ENCODE results near the gene NAA38. TPM values are rescaled to one million over a fixed set of nuclear protein-coding genes. Genes with fewer than 3 reads are reported as not detected.
"Not testable (repeated sequence)": the region's sequence is repeated elsewhere in the genome, so short reads cannot be mapped to it uniquely, and the experiment has no call there.

The NAA38 gene
- polyA plus RNA-seq, 1 donor, result 54.2 TPM

DNA sequence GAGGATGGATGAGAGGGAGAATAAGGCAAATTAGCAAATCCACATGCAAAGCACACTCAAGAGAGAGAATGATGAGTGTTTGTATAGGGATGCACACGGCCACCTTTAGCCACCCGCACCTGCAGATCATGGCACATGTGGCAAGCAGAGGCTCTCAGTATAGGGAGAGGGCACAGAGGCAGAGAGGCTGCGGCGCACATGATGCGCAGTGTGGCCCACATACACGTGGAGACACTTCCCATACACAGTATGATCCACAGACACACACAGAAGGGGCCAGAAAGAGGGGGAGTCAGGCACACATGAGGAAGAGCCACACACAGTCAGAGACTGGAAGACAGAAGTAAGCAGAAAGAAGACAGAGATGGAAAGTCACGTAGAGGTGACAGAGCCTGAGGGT lies 24.7 kb upstream of the NAA38 start:
- DNase-seq (ENCODE audit: low read depth), result no peak

- no peak for DNase-seq (ENCODE audit: low read depth)
Observed at GRCh38 chr17:7881276-7882054, 24.1 kb upstream of the NAA38 start.

GRCh38 chr17:7880076-7880868 lies 22.9 kb upstream of the NAA38 start:
- no peak for DNase-seq (ENCODE audit: low read depth)

GRCh38 chr17:7878234-7878633 lies 20.9 kb upstream of the NAA38 start:
- DNase-seq (ENCODE audit: low read depth), result no peak

DNA sequence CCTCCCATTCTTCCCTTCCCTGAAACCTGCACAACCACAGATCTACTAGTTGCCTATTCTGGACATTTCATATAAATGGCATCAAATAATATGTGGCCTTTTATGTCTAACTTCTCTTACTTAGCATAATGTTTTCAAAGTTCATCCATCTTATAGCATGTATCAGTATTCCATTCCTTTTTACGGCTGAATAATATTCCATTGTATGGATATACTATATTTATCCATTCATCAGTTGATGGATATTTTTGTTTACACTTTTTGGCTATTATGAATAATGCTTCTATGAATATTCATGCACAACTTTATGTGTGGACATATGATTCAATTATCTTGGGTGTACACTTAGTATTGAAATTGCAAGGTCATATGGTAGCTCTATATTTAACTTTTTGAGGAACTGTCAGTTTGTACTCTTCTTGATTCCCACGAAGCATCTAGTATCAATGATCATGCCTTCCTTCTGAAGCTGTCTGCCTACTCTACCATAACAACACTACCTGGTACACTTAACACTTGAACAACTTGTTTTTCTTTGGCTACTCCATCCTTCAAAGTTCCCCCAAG lies 18.5 kb upstream of the NAA38 start:
- no peak for DNase-seq (ENCODE audit: low read depth)

DNA sequence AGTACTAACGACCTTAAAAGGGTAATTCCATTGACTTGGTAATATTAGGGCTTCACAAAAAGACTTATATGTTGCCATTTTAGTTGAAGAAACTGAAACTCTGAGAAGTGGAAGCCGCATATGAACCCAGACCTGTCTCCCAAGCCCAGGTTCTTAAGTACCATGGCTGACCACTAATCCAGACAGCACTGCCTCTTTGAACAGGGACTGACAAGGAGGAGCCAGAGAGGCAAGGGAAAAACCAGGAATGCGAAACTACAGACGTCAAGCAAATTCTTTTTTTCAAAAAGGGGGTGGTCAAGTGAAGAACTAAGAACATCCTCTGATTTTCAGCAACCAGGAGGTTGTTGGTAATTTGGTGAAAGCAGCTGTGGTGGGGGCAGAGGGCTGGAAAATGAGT lies 15.7 kb upstream of the NAA38 start:
- no peak for DNase-seq (ENCODE audit: low read depth)

DNA sequence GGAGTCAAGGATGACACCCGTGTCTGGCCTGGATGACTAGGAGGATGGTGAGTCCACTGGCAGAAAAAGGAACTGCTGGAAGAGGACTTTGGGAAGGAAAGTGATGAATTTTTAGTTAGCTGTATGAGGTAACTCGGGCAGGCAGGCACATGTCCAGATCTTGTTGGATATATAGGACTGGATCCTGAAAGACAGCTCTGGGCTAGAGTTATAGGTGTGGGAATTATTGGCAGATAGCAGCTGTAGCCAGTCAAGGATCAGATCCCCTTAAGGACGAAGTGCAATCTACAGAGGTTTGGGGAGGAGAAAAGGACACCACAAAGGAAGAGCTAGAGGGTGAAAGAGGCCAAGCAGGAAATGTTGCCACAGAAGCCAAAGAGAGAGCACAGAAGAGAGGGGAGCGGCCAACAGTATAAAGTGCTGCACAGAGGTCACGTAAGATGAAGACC lies 10.5 kb upstream of the NAA38 start:
- DNase-seq (ENCODE audit: low read depth), result no peak

DNA sequence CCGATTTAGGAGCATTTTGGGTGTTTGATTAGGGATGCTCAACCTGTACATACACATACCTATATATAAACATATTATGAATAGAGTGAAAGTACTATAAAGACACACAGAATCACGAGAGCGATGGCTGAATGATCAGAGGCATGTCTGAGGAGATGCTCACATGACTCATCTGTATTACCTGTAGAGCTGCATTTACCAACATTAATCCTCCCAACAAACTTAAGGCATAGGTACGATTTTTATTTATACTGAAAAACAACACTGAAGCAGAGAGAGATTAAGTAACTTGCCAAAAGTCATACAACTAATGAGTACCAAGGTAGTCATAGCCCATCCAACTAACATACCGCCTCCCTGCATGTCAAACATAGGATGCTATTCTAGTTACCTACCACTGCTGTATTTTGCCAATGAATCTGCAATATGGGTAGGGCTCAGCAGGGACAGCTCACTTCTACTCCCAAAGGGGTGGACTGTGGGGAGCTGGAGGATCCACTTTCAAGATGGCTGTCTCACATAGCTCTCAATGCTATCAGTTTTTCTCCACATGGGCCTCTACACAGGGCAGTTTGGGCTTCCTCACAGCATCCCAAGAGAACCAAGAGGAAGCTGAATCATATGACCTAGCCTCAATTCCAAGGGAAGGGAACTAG lies 7.8 kb upstream of the NAA38 start:
- no peak for DNase-seq (ENCODE audit: low read depth)

DNA sequence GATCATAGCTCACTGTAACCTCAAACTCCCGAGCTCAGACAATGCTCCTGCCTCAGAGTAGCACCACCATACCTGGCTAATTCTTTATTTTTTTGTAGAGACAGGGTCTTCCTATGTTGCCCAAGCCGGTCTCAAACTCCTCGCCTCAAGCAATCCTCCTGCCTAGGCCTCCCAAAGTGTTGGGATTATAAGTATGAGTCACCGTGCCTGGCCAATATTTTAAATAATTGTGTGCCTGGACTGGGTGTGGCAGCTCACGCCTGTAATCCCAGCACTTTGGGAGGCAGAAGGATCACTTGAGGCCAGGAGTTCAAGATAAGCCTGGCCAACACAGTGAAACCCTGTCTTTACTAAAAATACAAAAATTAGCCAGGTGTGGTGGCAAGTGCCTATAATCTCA lies 7.0 kb upstream of the NAA38 start:
- DNase-seq (ENCODE audit: low read depth), result not testable (repeated sequence)

DNA sequence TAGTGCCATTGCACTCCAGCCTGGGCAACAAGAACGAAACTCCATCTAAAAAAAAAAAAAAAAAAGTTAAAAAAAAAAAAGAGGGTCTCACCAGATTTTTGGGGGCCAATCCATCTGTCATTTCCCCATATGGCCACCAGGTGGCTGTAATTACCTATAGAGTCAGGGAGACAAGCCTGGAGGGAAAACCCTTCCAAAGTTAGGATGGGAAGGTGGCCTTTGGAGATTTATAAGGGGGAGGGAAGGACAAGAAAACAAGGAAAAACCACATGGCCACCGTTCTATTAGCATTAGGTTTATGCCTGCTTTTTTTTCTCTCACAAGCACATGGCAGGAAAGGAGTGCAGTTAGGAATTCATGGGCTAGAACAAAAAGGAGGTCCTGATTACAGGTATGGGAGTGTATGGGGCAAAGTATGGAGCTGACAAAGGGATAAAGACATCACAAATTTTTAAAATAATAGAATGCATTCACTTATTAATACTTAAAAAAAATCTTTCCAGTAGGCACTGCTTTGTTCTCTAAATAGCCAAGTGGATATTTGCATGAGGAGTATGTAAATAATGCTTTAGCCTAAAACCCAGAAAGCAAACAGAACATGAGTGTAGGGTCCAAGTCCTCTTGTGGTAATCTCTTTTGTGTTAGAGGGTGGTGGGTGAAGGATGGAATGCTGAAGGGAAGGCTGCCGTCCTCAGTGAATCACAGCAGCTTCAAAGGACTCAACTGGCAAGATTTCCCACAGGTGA lies 5.5 kb upstream of the NAA38 start:
- DNase-seq (ENCODE audit: low read depth), result no peak

GRCh38 chr17:7859028-7859427 lies 1.7 kb upstream of the NAA38 start:
- DNase-seq (ENCODE audit: low read depth), result no peak

DNA sequence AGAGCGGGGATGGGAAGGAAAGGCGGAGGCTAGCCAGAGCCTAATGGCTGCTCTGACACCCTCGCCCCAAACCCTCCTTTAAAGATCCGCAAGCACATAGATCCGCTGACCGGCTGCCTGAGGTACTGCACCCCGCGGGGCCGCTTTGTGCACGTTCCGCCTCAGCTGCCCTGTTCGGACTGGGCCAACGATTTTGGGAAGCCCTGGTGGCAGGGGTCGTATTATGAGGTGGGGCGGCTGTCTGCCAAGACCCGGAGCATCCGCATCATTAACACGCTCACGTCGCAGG lies 1.1 kb upstream of the NAA38 start:
- DNase-seq (ENCODE audit: low read depth), result no peak

DNA sequence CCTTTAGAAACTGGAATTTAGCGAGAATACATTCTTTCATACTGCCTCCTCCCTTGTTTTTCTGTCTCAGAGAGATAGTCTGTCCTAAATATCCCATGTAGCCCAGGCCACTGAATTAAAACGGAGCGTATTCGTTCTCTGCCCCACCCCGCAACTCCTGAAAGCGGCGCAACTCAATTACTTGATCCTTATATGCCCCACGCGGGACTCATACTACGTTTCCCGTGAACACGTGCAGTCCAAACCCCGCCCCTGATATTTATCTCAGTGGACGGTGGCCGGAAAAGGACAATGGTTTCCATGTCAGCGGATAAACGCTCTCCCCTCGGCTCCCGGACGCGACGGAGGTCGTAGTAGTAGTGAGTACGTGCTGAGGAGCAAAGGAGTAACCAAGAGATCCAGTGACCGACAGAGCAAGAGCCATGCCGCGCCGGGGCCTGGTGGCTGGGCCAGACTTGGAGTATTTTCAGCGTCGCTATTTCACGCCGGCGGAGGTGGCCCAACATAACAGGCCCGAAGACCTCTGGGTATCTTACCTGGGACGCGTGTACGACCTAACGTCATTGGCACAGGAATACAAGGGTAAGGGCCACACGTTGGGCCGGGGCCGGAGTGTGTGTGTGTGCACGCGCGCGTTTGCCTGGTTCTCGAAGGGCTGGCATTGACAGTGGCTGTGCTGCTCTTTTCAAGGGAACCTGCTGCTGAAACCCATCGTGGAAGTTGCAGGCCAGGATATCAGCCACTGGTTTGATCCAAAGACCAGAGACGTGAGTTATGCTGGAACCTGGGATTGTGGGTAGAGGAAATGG lies 558 bp upstream of the NAA38 start, which contains the start of gene CYB5D1:
Gene CYB5D1, plus strand, starts transcription at position 291 of the 809 bp plus-strand sequence. Its CDS starts 132 bp downstream, at position 423.
- no peak for DNase-seq (ENCODE audit: low read depth)

- no peak for DNase-seq (ENCODE audit: low read depth)
Observed at GRCh38 chr17:7856011-7856810, 1.1 kb downstream of the NAA38 start.

DNA sequence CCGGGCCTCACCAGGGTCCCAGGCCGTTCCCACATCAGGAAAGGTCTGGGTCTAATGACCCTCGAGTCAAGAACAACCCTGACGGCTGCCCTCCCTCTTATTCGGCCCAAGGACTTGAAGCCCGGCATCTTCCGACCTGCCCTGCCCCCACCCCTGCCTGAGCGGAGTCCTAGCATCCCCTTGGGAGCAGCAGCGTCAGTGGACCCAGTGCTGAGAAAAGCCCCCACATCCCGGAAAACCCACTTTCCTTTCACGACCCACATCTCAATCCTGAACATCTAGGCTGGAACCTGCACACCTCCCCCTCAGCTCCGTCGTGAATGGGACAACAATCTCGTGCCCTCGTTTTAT lies 1.7 kb downstream of the NAA38 start:
- DNase-seq (ENCODE audit: low read depth), result no peak

DNA sequence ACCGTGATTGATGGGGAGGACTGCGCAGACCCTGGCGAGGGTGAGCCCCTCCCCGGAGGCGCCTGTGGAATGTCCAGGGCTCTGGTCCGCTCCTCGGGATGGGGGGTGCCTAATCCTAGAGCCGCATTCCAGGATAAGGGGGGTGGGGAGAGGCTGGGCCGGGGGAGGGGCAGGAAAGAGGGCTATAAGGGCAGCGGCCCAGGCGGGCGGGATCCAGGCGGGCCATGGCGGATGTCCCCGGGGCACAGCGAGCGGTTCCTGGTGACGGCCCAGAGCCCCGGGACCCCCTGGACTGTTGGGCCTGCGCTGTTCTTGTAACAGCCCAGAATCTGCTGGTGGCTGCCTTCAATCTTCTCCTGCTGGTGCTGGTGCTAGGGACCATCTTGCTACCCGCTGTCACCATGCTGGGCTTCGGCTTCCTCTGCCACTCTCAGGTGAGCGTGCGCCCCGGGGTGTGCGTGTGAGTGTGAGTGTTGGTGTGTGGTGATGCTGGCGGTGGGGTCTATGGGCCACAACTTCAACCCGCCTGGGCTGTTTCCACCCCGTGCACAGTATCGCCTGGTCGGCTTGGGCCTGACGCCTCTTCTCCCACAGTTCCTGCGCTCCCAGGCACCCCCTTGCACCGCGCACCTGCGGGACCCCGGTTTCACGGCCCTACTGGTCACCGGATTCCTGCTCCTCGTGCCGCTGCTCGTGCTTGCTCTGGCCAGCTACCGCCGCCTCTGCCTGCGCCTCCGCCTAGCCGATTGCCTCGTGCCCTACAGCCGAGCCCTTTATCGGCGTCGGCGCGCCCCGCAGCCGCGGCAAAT lies 2.3 kb downstream of the NAA38 start, which contains the start of gene TMEM88:
Gene TMEM88, plus strand, starts transcription at position 216 of the 809 bp plus-strand sequence. Its CDS starts 9 bp downstream, at position 225.
- DNase-seq (ENCODE audit: low read depth), result no peak

GRCh38 chr17:7854078-7854777 lies 3.1 kb downstream of the NAA38 start:
- no peak for DNase-seq (ENCODE audit: low read depth)

DNA sequence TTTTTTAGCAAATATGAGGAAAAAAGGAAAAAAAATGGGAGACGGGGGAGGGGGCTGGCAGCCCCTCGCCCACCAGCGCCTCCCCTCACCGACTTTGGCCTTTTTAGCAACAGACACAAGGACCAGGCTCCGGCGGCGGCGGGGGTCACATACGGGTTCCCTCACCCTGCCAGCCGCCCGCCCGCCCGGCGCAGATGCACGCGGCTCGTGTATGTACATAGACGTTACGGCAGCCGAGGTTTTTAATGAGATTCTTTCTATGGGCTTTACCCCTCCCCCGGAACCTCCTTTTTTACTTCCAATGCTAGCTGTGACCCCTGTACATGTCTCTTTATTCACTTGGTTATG lies 3.7 kb downstream of the NAA38 start:
- no peak for DNase-seq (ENCODE audit: low read depth)

Data from forelimb muscle (tissue), 1 donor.